ENCODE measurements around the gene CACNB2. TPM values are rescaled to one million over a fixed set of nuclear protein-coding genes. Genes with fewer than 3 reads are reported as not detected.

Gene CACNB2
- total RNA-seq, 4 donors from 2014 or later, result 73.5 to 108 (median 87.2) TPM

DNA sequence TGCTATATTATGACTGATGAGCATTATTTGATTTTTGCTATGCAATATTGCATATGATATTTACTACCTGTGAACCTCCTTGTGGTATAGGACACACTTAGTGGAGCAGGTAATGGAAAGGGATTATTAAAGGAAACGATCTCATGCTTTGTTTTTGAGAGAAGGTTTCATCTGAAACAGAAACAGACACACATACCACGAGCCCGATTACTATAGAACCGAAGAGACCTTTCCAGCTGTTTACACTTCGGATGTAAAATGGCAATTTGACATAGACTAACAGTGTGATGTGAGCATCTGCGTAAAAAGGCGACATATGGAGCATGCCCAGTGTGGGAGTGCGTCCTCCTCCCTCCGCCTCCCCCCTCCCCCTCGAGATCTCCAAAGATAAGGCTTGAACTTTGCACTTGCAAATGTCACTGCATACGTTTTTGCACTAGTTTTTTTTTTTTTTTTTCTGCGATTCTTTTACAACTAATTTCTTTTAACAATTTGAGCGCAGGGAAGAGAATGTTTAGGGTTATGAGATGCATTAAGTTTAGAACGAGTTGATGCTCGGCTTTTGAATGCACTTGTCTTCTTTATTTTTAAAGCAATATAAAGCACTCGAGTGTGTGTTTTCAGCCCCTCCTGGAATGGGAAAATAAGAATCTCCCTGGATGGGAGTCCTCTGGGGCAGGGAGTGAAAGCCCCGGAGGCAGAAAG lies 260.1 kb downstream of the CACNB2 start:
- 24% methylated on average over 17 of the region's 17 CpGs for WGBS
- H3K27me3 ChIP-seq, result no peaks in the 10 kb centered on the region
- TF ChIP-seq POLR2A (IDR thresholded peaks at IDR 0.05; ENCODE audit: low read depth) (no peak), EP300 (IDR thresholded peaks at IDR 0.05) (no peak), POLR2AphosphoS5 (IDR thresholded peaks at IDR 0.05) (no peak)
- TF ChIP-seq, protein P1, sequence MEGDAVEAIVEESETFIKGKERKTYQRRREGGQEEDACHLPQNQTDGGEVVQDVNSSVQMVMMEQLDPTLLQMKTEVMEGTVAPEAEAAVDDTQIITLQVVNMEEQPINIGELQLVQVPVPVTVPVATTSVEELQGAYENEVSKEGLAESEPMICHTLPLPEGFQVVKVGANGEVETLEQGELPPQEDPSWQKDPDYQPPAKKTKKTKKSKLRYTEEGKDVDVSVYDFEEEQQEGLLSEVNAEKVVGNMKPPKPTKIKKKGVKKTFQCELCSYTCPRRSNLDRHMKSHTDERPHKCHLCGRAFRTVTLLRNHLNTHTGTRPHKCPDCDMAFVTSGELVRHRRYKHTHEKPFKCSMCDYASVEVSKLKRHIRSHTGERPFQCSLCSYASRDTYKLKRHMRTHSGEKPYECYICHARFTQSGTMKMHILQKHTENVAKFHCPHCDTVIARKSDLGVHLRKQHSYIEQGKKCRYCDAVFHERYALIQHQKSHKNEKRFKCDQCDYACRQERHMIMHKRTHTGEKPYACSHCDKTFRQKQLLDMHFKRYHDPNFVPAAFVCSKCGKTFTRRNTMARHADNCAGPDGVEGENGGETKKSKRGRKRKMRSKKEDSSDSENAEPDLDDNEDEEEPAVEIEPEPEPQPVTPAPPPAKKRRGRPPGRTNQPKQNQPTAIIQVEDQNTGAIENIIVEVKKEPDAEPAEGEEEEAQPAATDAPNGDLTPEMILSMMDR (IDR thresholded peaks at IDR 0.05), result no peak
- peak overlapping the region in 2 of 4 donors; percentile 0 to 16 for H3K27ac ChIP-seq (replicated peaks in 1 of 4)
- no peaks in the 10 kb centered on the region for H3K36me3 ChIP-seq
- peaks cover 12 to 48% (median 40%) of the 10 kb centered on the region in 4 donors for H3K4me1 ChIP-seq
- no peaks in the 10 kb centered on the region for H3K9me3 ChIP-seq
- intact Hi-C loops (cut with DNase I), result no loop called here
- peak overlapping the region; percentile 21 to 31 (median 28) for H3K4me3 ChIP-seq
- DNase-seq (ENCODE audit: extremely low spot score), result no peak

GRCh38 chr10:18400906-18401245 lies 260.7 kb downstream of the CACNB2 start:
- Histone ChIP-seq H3K27ac (replicated peaks in 1 of 4) (peak overlapping the region in 2 of 4 donors; percentile 0 to 16), H3K9me3 (no peaks in the 10 kb centered on the region), H3K4me1 (peaks cover 12 to 46% (median 35%) of the 10 kb centered on the region in 4 donors), H3K27me3 (no peaks in the 10 kb centered on the region), H3K36me3 (no peaks in the 10 kb centered on the region), H3K4me3 (peak overlapping the region; percentile 21 to 31 (median 28))
- intact Hi-C loops (cut with DNase I), result no loop called here
- WGBS, result 27% methylated on average over 11 of the region's 11 CpGs
- TF ChIP-seq, protein P1 (IDR thresholded peaks at IDR 0.05), result no peak
- TF ChIP-seq POLR2AphosphoS5 (IDR thresholded peaks at IDR 0.05) (no peak), EP300 (IDR thresholded peaks at IDR 0.05) (no peak), POLR2A (IDR thresholded peaks at IDR 0.05; ENCODE audit: low read depth) (no peak)
- no peak for DNase-seq (ENCODE audit: extremely low spot score)

DNA sequence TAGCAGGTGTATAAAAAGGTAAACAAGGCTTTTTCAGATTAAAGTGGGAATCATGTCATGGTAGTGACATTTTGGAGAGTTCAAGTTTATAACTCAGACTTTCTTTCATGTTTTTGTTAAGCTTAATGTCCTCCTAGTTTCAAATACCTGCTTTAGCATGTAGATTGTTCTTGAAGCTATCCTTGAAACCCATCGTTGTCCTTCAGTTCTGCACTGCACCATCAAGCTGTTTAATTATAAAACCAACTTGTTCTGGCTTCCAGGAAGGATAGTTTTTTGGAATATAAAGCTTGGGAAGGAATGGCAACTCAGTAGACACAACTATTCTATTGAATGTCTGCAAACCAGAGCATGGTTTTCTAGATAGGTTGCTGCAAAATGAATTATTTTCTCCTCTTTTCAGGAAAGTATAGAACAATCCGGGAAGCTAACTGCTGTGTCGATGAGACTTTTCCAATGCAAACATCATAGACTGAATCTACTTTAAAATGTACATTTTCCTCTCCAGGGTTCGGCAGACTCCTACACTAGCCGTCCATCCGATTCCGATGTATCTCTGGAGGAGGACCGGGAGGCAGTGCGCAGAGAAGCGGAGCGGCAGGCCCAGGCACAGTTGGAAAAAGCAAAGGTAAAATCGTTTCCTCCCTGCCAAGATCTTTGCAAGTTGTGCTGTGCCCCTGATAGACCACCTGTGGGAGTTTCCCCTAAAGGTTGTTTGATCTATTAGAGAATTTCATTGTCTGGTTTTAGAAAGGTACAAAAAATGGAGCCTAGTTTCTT lies 261.4 kb downstream of the CACNB2 start:
- H3K27ac ChIP-seq (replicated peaks in 1 of 4), result no peak overlapping the region
- intact Hi-C loops (cut with DNase I), result no loop called here
- no peak for TF ChIP-seq EP300 (IDR thresholded peaks at IDR 0.05)
- no peak for TF ChIP-seq POLR2A (IDR thresholded peaks at IDR 0.05; ENCODE audit: low read depth)
- TF ChIP-seq, protein P1 (IDR thresholded peaks at IDR 0.05), result no peak
- no peak for TF ChIP-seq POLR2AphosphoS5 (IDR thresholded peaks at IDR 0.05)

DNA sequence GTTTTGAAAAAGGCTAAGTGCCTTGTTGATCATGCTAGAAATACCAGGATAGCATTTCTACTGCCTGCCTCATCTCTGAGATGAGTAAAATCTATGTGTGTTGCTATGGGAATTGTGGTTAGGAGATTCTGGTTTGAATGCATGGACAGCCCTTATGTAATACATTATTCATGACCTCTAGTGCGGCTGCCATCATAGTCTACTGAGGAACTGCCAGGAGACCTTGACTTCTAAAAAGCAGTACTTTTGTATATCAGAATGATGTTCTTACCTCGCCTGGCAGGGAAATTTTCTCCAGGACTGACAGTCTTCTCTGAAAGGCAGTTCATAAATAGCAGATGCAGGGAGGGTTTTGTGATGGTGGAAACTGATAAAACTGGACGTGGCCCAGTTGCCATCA lies 262.6 kb downstream of the CACNB2 start:
- intact Hi-C loops (cut with DNase I), result no loop called here
- Histone ChIP-seq H3K36me3 (no peaks in the 10 kb centered on the region), H3K9me3 (no peaks in the 10 kb centered on the region), H3K27ac (replicated peaks in 1 of 4) (no peak overlapping the region), H3K4me3 (no peak overlapping the region), H3K4me1 (peaks cover 15 to 56% (median 41%) of the 10 kb centered on the region in 4 donors), H3K27me3 (no peaks in the 10 kb centered on the region)
- TF ChIP-seq, protein P1 (IDR thresholded peaks at IDR 0.05), result no peak
- TF ChIP-seq POLR2A (IDR thresholded peaks at IDR 0.05; ENCODE audit: low read depth) (no peak), EP300 (IDR thresholded peaks at IDR 0.05) (no peak), POLR2AphosphoS5 (IDR thresholded peaks at IDR 0.05) (no peak)
- WGBS, result 86% methylated on average over 3 of the region's 3 CpGs
- peak; percentile 66 for DNase-seq (ENCODE audit: extremely low spot score)

More for the DNA sequence above, 261.4 kb downstream of the CACNB2 start:
- 91% methylated on average over 12 of the region's 12 CpGs for WGBS
- H3K36me3 ChIP-seq, result no peaks in the 10 kb centered on the region
- H3K9me3 ChIP-seq, result no peaks in the 10 kb centered on the region
- H3K4me1 ChIP-seq, result peaks cover 12 to 50% (median 35%) of the 10 kb centered on the region in 4 donors
- no peaks in the 10 kb centered on the region for H3K27me3 ChIP-seq
- H3K4me3 ChIP-seq, result no peak overlapping the region
- DNase-seq (ENCODE audit: extremely low spot score), result peak; percentile 66

Measured in esophagus muscularis mucosa (tissue), 4 donors.